OCI-LY3 (cell line): Measurements from ENCODE around the gene RPN2.

Experiments
- CTCF ChIP-seq: fragments of 200-600, 300-600 bp; sonication (generic); IDR thresholded peaks from 2 replicates; pipeline ENCODE4 v1.5.1; 2014; ENCODE audit warnings: antibody characterized with exemption, low read length, low read depth
- EZH2phosphoT487 ChIP-seq: fragments of 200-600 bp; shearing (Covaris generic); IDR thresholded peaks from 2 replicates; pipeline ENCODE4 v1.6.1; 2018; ENCODE audit warnings: antibody characterized with exemption, mixed run types, low read depth

GRCh38 chr20:37219751-37220668 is 40.9 kb downstream of the RPN2 start:
- no peak for TF ChIP-seq EZH2phosphoT487
- TF ChIP-seq CTCF, result no peak
